Endothelial cell of umbilical vein (primary cell): ENCODE data around the gene DLGAP1. TPM values are rescaled to one million over a fixed set of nuclear protein-coding genes. Genes with fewer than 3 reads are reported as not detected.

ENCODE experiments used
- BruUV-seq: library from RNA; stranded (reverse); fragments of 400-500 nt; replicated peaks from 2 replicates; lab custom pipeline; 2021; lab: Mats Ljungman, UMichigan
- CTCF ChIA-PET: fragments of 300-600, 350-600 bp; sonication (Branson Sonifier 250); formaldehyde crosslinking; loops from one replicate; lab custom pipeline; 2021; ENCODE audit warnings: antibody characterized with exemption, inconsistent platforms; lab: Charles Lee
- POLR2A ChIA-PET: fragments of 300-600, 350-600 bp; sonication (Branson Sonifier 250); formaldehyde crosslinking; loops from one replicate; lab custom pipeline; 2021; ENCODE audit warnings: antibody characterized with exemption, inconsistent platforms; lab: Charles Lee
- DNase-seq: peaks from one replicate; pipeline ENCODE4 v3.0.0-alpha.2; 2011; ENCODE audit warnings: low read depth, low spot score
- FAIRE-seq: peaks from 2 replicates; lab custom pipeline; 2011; peaks lifted over from hg19 to GRCh38; lab: Jason Lieb, UNC
- H2AFZ ChIP-seq: 2 replicates; pipeline ENCODE4 v1.6.0; 2012; ENCODE audit warnings: low read depth, low read length, control low read depth, inconsistent platforms
- H3K27ac ChIP-seq: 2 replicates; pipeline ENCODE4 v1.5.1; 2011; ENCODE audit warnings: low read depth, mild to moderate bottlenecking, control low read depth, low read length, moderate library complexity; ENCODE audit not compliant: insufficient read depth
- H3K27me3 ChIP-seq, 2 experiments: 2 replicates each; pipeline versions ENCODE4 v1.6.0 to v1.6.1; 2011; ENCODE audit warnings: low read length in 2 of 2, mixed read lengths in 1 of 2; ENCODE audit not compliant: control insufficient read depth in 2 of 2, insufficient read depth in 2 of 2
- H3K36me3 ChIP-seq, 2 experiments: 2 replicates in 1 of 2; 3 replicates in 1 of 2; pipeline ENCODE4 v1.5.1; 2011; ENCODE audit warnings: low read length in 2 of 2, mild to moderate bottlenecking in 1 of 2, moderate library complexity in 1 of 2; ENCODE audit not compliant: control insufficient read depth in 2 of 2, insufficient read depth in 2 of 2; ENCODE audit errors: extremely low read depth in 1 of 2
- H3K4me1 ChIP-seq: 3 replicates; pipeline ENCODE4 v1.5.1; 2011; ENCODE audit warnings: mild to moderate bottlenecking, low read length; ENCODE audit not compliant: control insufficient read depth, insufficient read depth; ENCODE audit errors: extremely low read depth
- H3K4me2 ChIP-seq: 2 replicates; pipeline ENCODE4 v1.6.1; 2011; ENCODE audit warnings: low read length, control low read depth, mixed read lengths; ENCODE audit not compliant: insufficient read depth
- H3K4me3 ChIP-seq, 3 experiments: fragments of 200-600 bp in 1 of 3; sonication (generic), shearing (Covaris generic) in 1 of 3; replicated peaks in 1 of 3; 2 replicates each; pipeline ENCODE4 v1.5.1; 2011 to 2016; ENCODE audit warnings: control low read depth in 3 of 3, low read length in 3 of 3, mild to moderate bottlenecking in 2 of 3, inconsistent platforms in 1 of 3, low read depth in 1 of 3, moderate library complexity in 1 of 3; ENCODE audit not compliant: insufficient read depth in 1 of 3
- H3K79me2 ChIP-seq: 2 replicates; pipeline ENCODE4 v1.6.0; 2012; ENCODE audit warnings: low read length, inconsistent platforms; ENCODE audit not compliant: control insufficient read depth, insufficient read depth
- H3K9ac ChIP-seq: replicated peaks from 2 replicates; pipeline ENCODE3; 2011; ENCODE audit warnings: low read length, control low read depth; ENCODE audit not compliant: insufficient read depth; ENCODE audit errors: extremely low read depth
- H3K9me1 ChIP-seq: replicated peaks from 3 replicates; pipeline ENCODE4 v1.6.0; 2011; ENCODE audit warnings: mild to moderate bottlenecking, low read length; ENCODE audit not compliant: control insufficient read depth, insufficient read depth; ENCODE audit errors: extremely low read depth
- H3K9me3 ChIP-seq: replicated peaks from 2 replicates; pipeline ENCODE4 v1.5.1; 2012; ENCODE audit warnings: low read length, inconsistent platforms; ENCODE audit not compliant: control insufficient read depth, insufficient read depth
- H4K20me1 ChIP-seq: replicated peaks from 2 replicates; pipeline ENCODE3; 2011; ENCODE audit warnings: mild to moderate bottlenecking, low read length; ENCODE audit not compliant: control insufficient read depth, insufficient read depth; ENCODE audit errors: extremely low read depth
- CTCF ChIP-seq, 2 donors: IDR thresholded peaks; 1 replicate in 1 of 2; 2 replicates in 1 of 2; pipeline ENCODE4 v1.5.1; 2011; ENCODE audit warnings: low read length in 2 of 2, mild to moderate bottlenecking in 2 of 2, moderate library complexity in 2 of 2, control low read depth in 1 of 2, inconsistent platforms in 1 of 2, low read depth in 1 of 2; ENCODE audit not compliant: insufficient read depth in 1 of 2; ENCODE audit errors: extremely low read depth in 1 of 2
- EZH2 ChIP-seq: IDR thresholded peaks from 2 replicates; pipeline ENCODE4 v1.6.1; 2012; ENCODE audit warnings: borderline replicate concordance, low read depth, mild to moderate bottlenecking, moderate library complexity, low read length, inconsistent platforms; ENCODE audit not compliant: severe bottlenecking
- FOS ChIP-seq: IDR thresholded peaks from 2 replicates; pipeline ENCODE4 v1.6.1; 2011; ENCODE audit warnings: mild to moderate bottlenecking, low read length, moderate library complexity, borderline replicate concordance; ENCODE audit not compliant: insufficient read depth
- GATA2 ChIP-seq: IDR thresholded peaks from 2 replicates; pipeline ENCODE4 v1.7.0; 2011; ENCODE audit warnings: low read depth, mild to moderate bottlenecking, moderate library complexity, mixed read lengths, low read length; ENCODE audit not compliant: insufficient read length, insufficient read depth
- JUN ChIP-seq: IDR thresholded peaks from 2 replicates; pipeline ENCODE4 v1.6.1; 2011; ENCODE audit warnings: borderline replicate concordance, low read depth; ENCODE audit not compliant: insufficient read length, insufficient read depth
- MAX ChIP-seq: IDR thresholded peaks from 2 replicates; pipeline ENCODE4 v1.6.1; 2011; ENCODE audit not compliant: insufficient read depth, insufficient read length
- MYC ChIP-seq: IDR thresholded peaks from one replicate; pipeline ENCODE4 v1.6.1; 2011; ENCODE audit warnings: mild to moderate bottlenecking, low read depth, low read length
- POLR2A ChIP-seq: IDR thresholded peaks from 2 replicates; pipeline ENCODE4 v1.6.1; 2012; ENCODE audit warnings: low read depth, mild to moderate bottlenecking, control low read depth, low read length
- POLR2AphosphoS5 ChIP-seq: IDR thresholded peaks from 2 replicates; pipeline ENCODE4 v1.6.1; 2012; ENCODE audit warnings: low read depth, mild to moderate bottlenecking, control low read depth, low read length, moderate library complexity; ENCODE audit not compliant: insufficient read depth
- dilution Hi-C: fragments of 300-500 bp; cut with MboI; formaldehyde crosslinking; loops from one replicate; pipeline ENCODE4 v1.15.0; 2019; ENCODE audit warnings: low sequenced_read_pairs; ENCODE audit not compliant: extremely low pct_ligation_motif_present
- intact Hi-C: fragments of 100-400 bp; cut with micrococcal nuclease; formaldehyde crosslinking; loops from one replicate; pipeline ENCODE4 v1.10.0; 2022
- polyA plus RNA-seq, 4 experiments: library from polyadenylated mRNA; depleted of rRNA in 3 of 4; stranded (reverse) in 3 of 4; unstranded in 1 of 4; fragments of >200 nt; gene quantifications; 2 replicates each; pipeline versions ENCODE4 v1.2.1 to v1.2.3, GENCODE V29; 2011 to 2012; ENCODE audit warnings: missing spikeins in 1 of 4
- total RNA-seq: library from RNA; stranded (reverse); gene quantifications from 2 replicates; pipeline ENCODE4 v1.2.3, GENCODE V29; 2021

The DLGAP1 gene
- total and polyA plus RNA-seq, 2 donors (not counting 3 experiments of a cell fraction or from before 2014, with no cell fraction given) = 0.04 TPM; not detected in 1

- no peaks in the 10 kb centered on the region for H3K27me3 ChIP-seq
- TF ChIP-seq MYC (no peak), JUN (no peak), EZH2 (no peak), POLR2AphosphoS5 (no peak), CTCF (IDR thresholded peaks at IDR 0.05; ENCODE audit: extremely low read depth in 1 of 2, insufficient read depth in 1 of 2, low read depth in 1 of 2, low read length in 2 of 2) (no peak), FOS (no peak), MAX (no peak), GATA2 (no peak), POLR2A (no peak)
- ChIA-PET POLR2A (no interaction called here), CTCF (interaction anchor here (0.6 to 1.6 kb wide), 19 partner anchors 9 to 200 kb away, joined by 3 to 17 read pairs (median 6); no protein-coding TSS in a partner anchor)
- dilution Hi-C loops (no loop called here), intact Hi-C loops (no loop called here)
- DNase-seq (no peak), FAIRE-seq (no peak)
- peaks cover 4% of the 10 kb centered on the region for H3K4me1 ChIP-seq
- H3K9me3 ChIP-seq = no peaks in the 10 kb centered on the region
- no peak overlapping the region for H3K4me3 ChIP-seq
- no peaks in the 10 kb centered on the region for H3K79me2 ChIP-seq
- no peaks in the 10 kb centered on the region for H3K9me1 ChIP-seq
- H4K20me1 ChIP-seq = no peaks in the 10 kb centered on the region
- no peak overlapping the region for H2AFZ ChIP-seq
- H3K4me2 ChIP-seq = no peak overlapping the region
- no peaks in the 10 kb centered on the region for H3K36me3 ChIP-seq
- no peak overlapping the region for H3K9ac ChIP-seq
- BruUV-seq = no TSS peak
- no peak overlapping the region for H3K27ac ChIP-seq
These were observed 972.8 kb downstream of the DLGAP1 start for GRCh38 chr18:3482258-3482657.
